CD4-positive, alpha-beta T cell (primary cell): ENCODE measurements around the gene FKBP7. TPM values are rescaled to one million over a fixed set of nuclear protein-coding genes. Genes with fewer than 3 reads are reported as not detected.

Source experiments
- ATAC-seq: fragments of 200-7000 bp; cut with Tn5 transposase; one replicate; pipeline ENCODE4 v1.10.0; 2022; ENCODE audit warnings: mild to moderate bottlenecking; ENCODE audit not compliant: poor library complexity
- CTCF ChIA-PET: fragments of 350-600 bp; sonication (Branson Sonifier 250); formaldehyde crosslinking; loops from one replicate; lab custom pipeline; 2021; ENCODE audit warnings: antibody characterized with exemption, inconsistent platforms; lab: Charles Lee
- POLR2A ChIA-PET: fragments of 350-600 bp; sonication (Branson Sonifier 250); formaldehyde crosslinking; loops from one replicate; lab custom pipeline; 2021; ENCODE audit warnings: antibody characterized with exemption, inconsistent platforms; lab: Charles Lee
- DNase-seq, 14 experiments: peaks; one replicate each; pipeline ENCODE4 v3.0.0-alpha.2; 2013 to 2020; ENCODE audit warnings: mixed read lengths in 2 of 14
- H3K27ac ChIP-seq, 2 donors: one replicate each; pipeline versions ENCODE4 v1.5.1 to v1.7.0; 2013; ENCODE audit warnings: low read length in 2 of 2, low read depth in 1 of 2, mild to moderate bottlenecking in 1 of 2
- H3K27me3 ChIP-seq, 2 experiments: 1 replicate in 1 of 2; 2 replicates in 1 of 2; pipeline versions ENCODE4 v1.6.1 to v1.7.0; 2013; ENCODE audit warnings: low read length in 2 of 2, control low read depth in 1 of 2, mild to moderate bottlenecking in 1 of 2, moderate library complexity in 1 of 2; ENCODE audit not compliant: insufficient read depth in 2 of 2, control insufficient read depth in 1 of 2
- H3K36me3 ChIP-seq: one replicate; pipeline ENCODE4 v1.6.1; 2013; ENCODE audit warnings: low read length, control low read depth; ENCODE audit not compliant: insufficient read depth
- H3K4me1 ChIP-seq: one replicate; pipeline ENCODE4 v1.6.1; 2013; ENCODE audit warnings: low read length, control low read depth; ENCODE audit not compliant: insufficient read depth
- H3K4me3 ChIP-seq: one replicate; pipeline ENCODE4 v1.5.1; 2013; ENCODE audit warnings: mild to moderate bottlenecking, low read length, moderate library complexity
- H3K9me3 ChIP-seq, 2 experiments: 1 replicate in 1 of 2; 2 replicates in 1 of 2; pipeline versions ENCODE4 v1.6.1 to v1.7.0; 2013; ENCODE audit warnings: low read length in 2 of 2, mild to moderate bottlenecking in 2 of 2, control low read depth in 1 of 2, moderate library complexity in 1 of 2; ENCODE audit not compliant: control insufficient read depth in 1 of 2, insufficient read depth in 1 of 2
- H3K27ac Mint-ChIP-seq: one replicate; pipeline ENCODE4 v1.8.0; 2020; ENCODE audit warnings: mixed read lengths
- H3K27me3 Mint-ChIP-seq: one replicate; pipeline ENCODE4 v1.8.0; 2021; ENCODE audit warnings: mixed read lengths
- H3K36me3 Mint-ChIP-seq: one replicate; pipeline ENCODE4 v1.8.0; 2021; ENCODE audit warnings: low read depth, mixed read lengths
- H3K4me1 Mint-ChIP-seq: one replicate; pipeline ENCODE4 v1.8.0; 2021; ENCODE audit warnings: low read depth, mixed read lengths
- H3K4me3 Mint-ChIP-seq: one replicate; pipeline ENCODE4 v1.8.0; 2020; ENCODE audit warnings: mild to moderate bottlenecking, mixed read lengths
- H3K9me3 Mint-ChIP-seq: one replicate; pipeline ENCODE4 v1.8.0; 2020; ENCODE audit warnings: mixed read lengths
- CTCF ChIP-seq: fragments of 200-600 bp; IDR thresholded peaks from one replicate; pipeline ENCODE4 v1.8.0; 2022; ENCODE audit warnings: antibody characterized with exemption, mild to moderate bottlenecking
- intact Hi-C, 2 experiments: fragments of 100-400 bp; cut with DNase I in 1 of 2; cut with micrococcal nuclease in 1 of 2; formaldehyde crosslinking; loops; one replicate each; pipeline versions ENCODE4 v1.15.1 to v1.9.0; 2023 to 2025; cut with DNase I, micrococcal nuclease
- total RNA-seq, 174 experiments: library from RNA in 2 of 174; stranded (reverse) in 2 of 174; gene quantifications; one replicate each; pipeline ENCODE4 v1.2.3 and lab custom pipeline; 2021 to 2026

Gene FKBP7
- total RNA-seq, 2 experiments from 2014 or later: 0.25 to 0.55 TPM

GRCh38 chr2:178469219-178469849 is 9.1 kb downstream of the FKBP7 start:
- H3K9me3 Mint-ChIP-seq: no peaks in the 10 kb centered on the region
- H3K4me3 Mint-ChIP-seq: no peak overlapping the region
- Histone ChIP-seq H3K9me3 (no peaks in the 10 kb centered on the region), H3K4me1 (no peaks in the 10 kb centered on the region), H3K27ac (no peak overlapping the region), H3K4me3 (no peak overlapping the region), H3K27me3 (no peaks in the 10 kb centered on the region), H3K36me3 (no peaks in the 10 kb centered on the region)
- H3K36me3 Mint-ChIP-seq: peaks cover 4% of the 10 kb centered on the region
- H3K27ac Mint-ChIP-seq: no peak overlapping the region
- POLR2A ChIA-PET: no interaction called here
- CTCF ChIA-PET: interaction anchor here (1.5 kb wide), 1 partner anchor 27 kb away, joined by 3 read pairs; no protein-coding TSS in a partner anchor
- ATAC-seq (no peak), DNase-seq (no peak)
- no peaks in the 10 kb centered on the region for H3K4me1 Mint-ChIP-seq
- no peaks in the 10 kb centered on the region for H3K27me3 Mint-ChIP-seq
- intact Hi-C loops: no loop called here
- no peak for TF ChIP-seq CTCF

- DNase-seq (no peak), ATAC-seq (no peak)
- no peaks in the 10 kb centered on the region for H3K4me1 ChIP-seq
- intact Hi-C loops: no loop called here
- no peaks in the 10 kb centered on the region for H3K36me3 ChIP-seq
- POLR2A ChIA-PET: no interaction called here
- H3K9me3 ChIP-seq: no peaks in the 10 kb centered on the region
- CTCF ChIA-PET: interaction anchor here (0.9 kb wide), 1 partner anchor 10 kb away, joined by 3 read pairs; no protein-coding TSS in a partner anchor
- TF ChIP-seq CTCF: no peak
- Mint-ChIP-seq H3K9me3 (no peaks in the 10 kb centered on the region), H3K27me3 (no peaks in the 10 kb centered on the region), H3K27ac (no peak overlapping the region), H3K4me3 (no peak overlapping the region), H3K36me3 (no peaks in the 10 kb centered on the region), H3K4me1 (no peaks in the 10 kb centered on the region)
- H3K27me3 ChIP-seq: no peaks in the 10 kb centered on the region
- H3K4me3 ChIP-seq: no peak overlapping the region
- no peak overlapping the region for H3K27ac ChIP-seq
Observed at GRCh38 chr2:178457390-178457886, 21.0 kb downstream of the FKBP7 start.

GRCh38 chr2:178455947-178456346 is 22.5 kb downstream of the FKBP7 start:
- TF ChIP-seq CTCF: no peak
- POLR2A ChIA-PET: no interaction called here
- ATAC-seq: no peak
- H3K27ac ChIP-seq: no peak overlapping the region
- Mint-ChIP-seq H3K9me3 (no peaks in the 10 kb centered on the region), H3K27ac (no peak overlapping the region), H3K27me3 (no peaks in the 10 kb centered on the region), H3K4me3 (no peak overlapping the region), H3K36me3 (no peaks in the 10 kb centered on the region), H3K4me1 (peaks cover 4% of the 10 kb centered on the region)
- no peaks in the 10 kb centered on the region for H3K9me3 ChIP-seq
- no peak overlapping the region for H3K4me3 ChIP-seq
- intact Hi-C loops: no loop called here
- H3K27me3 ChIP-seq: no peaks in the 10 kb centered on the region
- peaks cover 8% of the 10 kb centered on the region for H3K4me1 ChIP-seq
- DNase-seq: no peak
- H3K36me3 ChIP-seq: no peaks in the 10 kb centered on the region
- CTCF ChIA-PET: interaction anchor here (0.6 kb wide), 1 partner anchor 38 kb away, joined by 3 read pairs; no protein-coding TSS in a partner anchor
